Measurements from ENCODE around the gene TREML2. TPM values are rescaled to one million over a fixed set of nuclear protein-coding genes. Genes with fewer than 3 reads are reported as not detected.

TREML2 gene
- total RNA-seq, 1 donor from 2014 or later: not detected

GRCh38 chr6:41157323-41157722, 43.6 kb downstream of the TREML2 start:
- no peak for TF ChIP-seq CTCF (IDR thresholded peaks at IDR 0.05; ENCODE audit: unreplicated experiment)
- Mint-ChIP-seq H3K36me3 (no peaks in the 10 kb centered on the region), H3K27ac (no peak overlapping the region), H3K4me1 (peaks cover 9% of the 10 kb centered on the region), H3K4me3 (no peak overlapping the region), H3K27me3 (ENCODE audit: low read depth) (peaks cover 8% of the 10 kb centered on the region), H3K9me3 (no peaks in the 10 kb centered on the region)
- no peak for DNase-seq (ENCODE audit: low spot score in 2 of 2, unreplicated experiment in 2 of 2)

GRCh38 chr6:41156771-41157170, 44.2 kb downstream of the TREML2 start:
- no peak for TF ChIP-seq CTCF (IDR thresholded peaks at IDR 0.05; ENCODE audit: unreplicated experiment)
- no peaks in the 10 kb centered on the region for H3K36me3 Mint-ChIP-seq
- no peak for DNase-seq (ENCODE audit: low spot score in 2 of 2, unreplicated experiment in 2 of 2)
- H3K4me3 Mint-ChIP-seq: no peak overlapping the region
- H3K27ac Mint-ChIP-seq: no peak overlapping the region
- peaks cover 9% of the 10 kb centered on the region for H3K4me1 Mint-ChIP-seq
- peaks cover 4% of the 10 kb centered on the region for H3K27me3 Mint-ChIP-seq (ENCODE audit: low read depth)
- no peaks in the 10 kb centered on the region for H3K9me3 Mint-ChIP-seq

GRCh38 chr6:41156001-41156400, 44.9 kb downstream of the TREML2 start:
- DNase-seq (ENCODE audit: low spot score in 2 of 2, unreplicated experiment in 2 of 2): no peak
- H3K27me3 Mint-ChIP-seq (ENCODE audit: low read depth): peaks cover 4% of the 10 kb centered on the region
- H3K36me3 Mint-ChIP-seq: no peaks in the 10 kb centered on the region
- TF ChIP-seq CTCF (IDR thresholded peaks at IDR 0.05; ENCODE audit: unreplicated experiment): no peak
- no peak overlapping the region for H3K27ac Mint-ChIP-seq
- no peak overlapping the region for H3K4me3 Mint-ChIP-seq
- peaks cover 9% of the 10 kb centered on the region for H3K4me1 Mint-ChIP-seq
- H3K9me3 Mint-ChIP-seq: no peaks in the 10 kb centered on the region

GRCh38 chr6:41155132-41155805, 45.7 kb downstream of the TREML2 start:
- H3K27me3 Mint-ChIP-seq (ENCODE audit: low read depth): peaks cover 4% of the 10 kb centered on the region

GRCh38 chr6:41153992-41154625, 46.8 kb downstream of the TREML2 start, which contains the start of gene TREML1:
TSS of gene TREML1 (minus strand) at chr6:41154347. CDS start at chr6:41154288, 59 bp downstream.
- DNase-seq (ENCODE audit: low spot score in 2 of 2, unreplicated experiment in 2 of 2): no peak
- Mint-ChIP-seq H3K4me1 (peaks cover 9% of the 10 kb centered on the region), H3K9me3 (no peaks in the 10 kb centered on the region), H3K4me3 (no peak within 1 kb of the TSS), H3K27ac (no peak within 1 kb of the TSS), H3K36me3 (no peaks in the 10 kb centered on the region), H3K27me3 (ENCODE audit: low read depth) (peaks cover 4% of the 10 kb centered on the region)
- TF ChIP-seq CTCF (IDR thresholded peaks at IDR 0.05; ENCODE audit: unreplicated experiment): no peak

More at GRCh38 chr6:41155132-41155805, 45.7 kb downstream of the TREML2 start:
- TF ChIP-seq CTCF (IDR thresholded peaks at IDR 0.05; ENCODE audit: unreplicated experiment): no peak
- H3K9me3 Mint-ChIP-seq: no peaks in the 10 kb centered on the region
- no peak for DNase-seq (ENCODE audit: low spot score in 2 of 2, unreplicated experiment in 2 of 2)
- H3K4me1 Mint-ChIP-seq: peaks cover 9% of the 10 kb centered on the region
- H3K4me3 Mint-ChIP-seq: no peak overlapping the region
- H3K36me3 Mint-ChIP-seq: no peaks in the 10 kb centered on the region
- H3K27ac Mint-ChIP-seq: no peak overlapping the region

All from mesothelial cell of epicardium (in vitro differentiated cells).